IPS-15b (cell line): ENCODE results near the gene ABHD5.

Experiments
- H3K27me3 ChIP-seq: one replicate; pipeline ENCODE4 v1.6.1; 2013; ENCODE audit warnings: low read length; ENCODE audit not compliant: control insufficient read depth, insufficient read depth
- H3K36me3 ChIP-seq: one replicate; pipeline ENCODE4 v1.6.1; 2013; ENCODE audit warnings: low read length; ENCODE audit not compliant: control insufficient read depth, insufficient read depth
- H3K4me1 ChIP-seq: one replicate; pipeline ENCODE4 v1.6.1; 2013; ENCODE audit warnings: mild to moderate bottlenecking, low read length; ENCODE audit not compliant: control insufficient read depth, insufficient read depth
- H3K4me3 ChIP-seq: one replicate; pipeline ENCODE4 v1.5.1; 2013; ENCODE audit warnings: low read depth, low read length
- H3K9ac ChIP-seq: one replicate; pipeline ENCODE4 v1.6.1; 2013; ENCODE audit warnings: low read depth, mild to moderate bottlenecking, low read length
- H3K9me3 ChIP-seq: one replicate; pipeline ENCODE4 v1.6.1; 2013; ENCODE audit warnings: mild to moderate bottlenecking, low read length; ENCODE audit not compliant: control insufficient read depth, insufficient read depth

ABHD5 gene

DNA sequence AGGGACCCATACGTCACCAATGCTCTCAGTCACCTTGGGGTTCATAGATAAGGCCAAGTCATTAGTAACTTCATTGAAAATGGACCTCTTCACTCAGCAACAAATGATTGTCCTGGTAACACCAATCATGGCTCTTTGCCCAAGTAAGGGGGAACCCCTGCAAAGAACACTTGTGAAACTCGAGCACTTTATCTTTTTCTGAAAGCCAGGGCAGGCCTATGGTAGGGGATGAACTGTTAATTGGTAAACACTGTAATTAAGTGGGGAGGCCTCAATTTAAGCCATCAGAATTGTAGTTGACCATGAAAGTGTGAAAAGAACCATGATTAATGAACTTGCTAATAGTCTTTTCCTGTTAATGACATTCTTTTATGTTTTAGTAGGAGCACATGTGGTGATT, 73.3 kb downstream of the ABHD5 start:
- Histone ChIP-seq H3K36me3 (no peaks in the 10 kb centered on the region), H3K27me3 (no peaks in the 10 kb centered on the region), H3K4me3 (no peak overlapping the region), H3K9me3 (no peaks in the 10 kb centered on the region), H3K4me1 (peaks cover under 1% of the 10 kb centered on the region), H3K9ac (no peak overlapping the region)

DNA sequence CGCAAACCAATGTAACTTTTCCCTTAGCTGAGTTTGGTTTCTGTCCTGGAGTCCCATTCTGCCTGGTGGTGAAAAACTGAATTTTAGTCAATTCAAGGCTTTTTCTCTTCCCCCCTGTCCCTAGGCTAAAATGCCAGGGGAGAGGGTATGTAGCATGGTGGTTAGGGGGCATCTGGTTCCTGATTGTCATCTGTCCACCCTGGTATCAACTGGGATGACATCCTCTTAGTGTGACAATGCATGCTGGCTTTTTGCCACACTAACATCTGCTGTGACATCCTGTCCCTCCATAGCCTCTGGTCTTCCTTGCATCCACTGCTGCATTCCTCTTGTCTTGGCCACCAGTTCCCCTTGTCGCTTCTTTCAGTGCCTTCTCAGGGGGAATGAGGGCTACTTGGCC, 73.7 kb downstream of the ABHD5 start:
- H3K27me3 ChIP-seq = no peaks in the 10 kb centered on the region
- no peak overlapping the region for H3K9ac ChIP-seq
- H3K9me3 ChIP-seq = no peaks in the 10 kb centered on the region
- peaks cover 3% of the 10 kb centered on the region for H3K4me1 ChIP-seq
- H3K4me3 ChIP-seq = no peak overlapping the region
- no peaks in the 10 kb centered on the region for H3K36me3 ChIP-seq

DNA sequence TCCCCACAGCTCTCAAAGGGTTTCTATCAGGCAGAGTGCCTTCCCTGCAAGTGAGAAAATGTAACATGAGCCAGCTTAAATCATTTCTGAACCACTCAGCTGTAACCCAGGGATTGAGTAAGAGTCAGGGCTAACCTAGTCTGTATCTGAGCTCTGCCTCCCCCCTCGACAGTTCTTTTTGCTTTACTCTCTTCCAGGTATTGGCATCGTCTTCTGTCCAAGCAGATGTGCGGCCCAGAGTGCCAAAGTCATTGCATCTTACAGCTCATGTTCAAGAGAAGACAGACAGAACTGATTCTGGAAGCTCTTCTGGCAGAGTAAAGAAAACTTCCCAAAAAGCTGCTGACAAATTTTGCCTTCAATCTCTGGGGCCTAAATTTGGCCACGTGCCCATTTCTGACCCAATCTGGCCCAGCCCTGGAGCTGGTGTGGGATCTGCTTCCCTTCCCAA, 74.8 kb downstream of the ABHD5 start:
- no peaks in the 10 kb centered on the region for H3K36me3 ChIP-seq
- no peaks in the 10 kb centered on the region for H3K9me3 ChIP-seq
- H3K27me3 ChIP-seq = no peaks in the 10 kb centered on the region
- H3K9ac ChIP-seq = no peak overlapping the region
- H3K4me3 ChIP-seq = no peak overlapping the region
- H3K4me1 ChIP-seq = peaks cover 5% of the 10 kb centered on the region

DNA sequence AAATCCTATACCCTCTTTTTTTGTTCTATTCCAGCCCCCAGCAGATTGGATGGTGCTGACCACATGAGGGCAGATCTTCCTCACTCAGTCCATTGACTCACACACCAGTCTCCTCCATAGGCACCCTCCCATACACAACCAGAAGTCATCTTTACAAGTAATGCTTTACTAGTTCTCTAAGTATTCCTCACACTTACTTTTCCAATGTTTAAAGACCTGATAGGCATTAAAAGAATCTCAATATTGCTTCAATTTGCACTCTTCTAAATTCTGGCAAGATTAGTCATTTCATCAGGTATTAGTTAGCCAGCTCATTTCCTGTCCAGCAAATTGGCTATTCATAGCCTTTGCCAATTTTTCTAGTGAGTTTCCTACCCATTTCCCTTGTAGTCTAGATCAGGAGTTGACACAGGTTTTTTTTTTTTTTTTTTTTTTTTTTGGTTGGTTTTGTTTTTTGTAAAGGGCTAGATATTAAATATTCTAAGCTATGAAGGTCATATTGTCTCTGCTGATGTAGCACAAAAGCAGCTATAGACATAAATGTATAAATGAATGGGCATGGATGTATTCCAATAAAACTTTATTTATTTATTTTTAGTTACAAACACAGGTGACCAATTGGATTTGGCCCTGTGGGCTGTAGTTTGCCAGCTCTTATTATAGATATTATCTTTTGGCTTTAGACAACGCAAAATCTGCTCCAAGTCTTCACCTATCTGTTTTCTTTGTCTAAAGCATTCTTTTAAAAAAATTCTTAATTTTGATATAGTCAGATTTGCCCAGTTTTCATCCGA, 76.1 kb downstream of the ABHD5 start:
- Histone ChIP-seq H3K36me3 (no peaks in the 10 kb centered on the region), H3K9ac (no peak overlapping the region), H3K9me3 (no peaks in the 10 kb centered on the region), H3K27me3 (no peaks in the 10 kb centered on the region), H3K4me3 (no peak overlapping the region), H3K4me1 (peaks cover 5% of the 10 kb centered on the region)

DNA sequence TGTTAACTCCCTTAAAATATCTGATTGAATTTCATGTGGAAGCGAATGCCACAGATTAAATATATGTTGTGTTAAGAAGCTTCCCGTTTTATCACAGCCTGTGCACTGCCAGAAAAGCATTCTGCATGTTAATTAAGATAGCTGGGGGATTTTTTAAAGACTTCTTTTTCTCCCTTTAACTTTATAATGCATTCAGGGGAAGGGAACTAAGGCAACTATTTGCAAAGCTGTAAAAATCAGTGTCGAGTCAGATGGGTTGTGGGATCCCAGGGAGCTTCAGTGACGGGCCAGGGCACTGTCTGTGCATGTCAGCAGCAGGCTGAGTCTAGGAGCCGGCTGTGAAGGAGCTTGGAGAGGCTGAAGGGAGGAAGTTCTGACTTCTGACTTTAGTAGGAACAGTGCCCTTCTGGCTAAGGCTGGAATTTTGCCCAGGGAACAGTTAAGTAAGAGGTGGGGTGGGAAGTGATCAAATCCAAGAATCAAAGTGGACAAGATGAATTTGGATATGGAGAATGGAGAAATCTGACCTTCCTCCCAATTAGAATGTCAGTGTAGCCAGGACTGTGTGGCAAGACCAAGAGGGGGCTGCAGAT, 77.7 kb downstream of the ABHD5 start:
- Histone ChIP-seq H3K4me1 (peaks cover 5% of the 10 kb centered on the region), H3K9ac (no peak overlapping the region), H3K9me3 (no peaks in the 10 kb centered on the region), H3K36me3 (no peaks in the 10 kb centered on the region), H3K27me3 (no peaks in the 10 kb centered on the region), H3K4me3 (no peak overlapping the region)

DNA sequence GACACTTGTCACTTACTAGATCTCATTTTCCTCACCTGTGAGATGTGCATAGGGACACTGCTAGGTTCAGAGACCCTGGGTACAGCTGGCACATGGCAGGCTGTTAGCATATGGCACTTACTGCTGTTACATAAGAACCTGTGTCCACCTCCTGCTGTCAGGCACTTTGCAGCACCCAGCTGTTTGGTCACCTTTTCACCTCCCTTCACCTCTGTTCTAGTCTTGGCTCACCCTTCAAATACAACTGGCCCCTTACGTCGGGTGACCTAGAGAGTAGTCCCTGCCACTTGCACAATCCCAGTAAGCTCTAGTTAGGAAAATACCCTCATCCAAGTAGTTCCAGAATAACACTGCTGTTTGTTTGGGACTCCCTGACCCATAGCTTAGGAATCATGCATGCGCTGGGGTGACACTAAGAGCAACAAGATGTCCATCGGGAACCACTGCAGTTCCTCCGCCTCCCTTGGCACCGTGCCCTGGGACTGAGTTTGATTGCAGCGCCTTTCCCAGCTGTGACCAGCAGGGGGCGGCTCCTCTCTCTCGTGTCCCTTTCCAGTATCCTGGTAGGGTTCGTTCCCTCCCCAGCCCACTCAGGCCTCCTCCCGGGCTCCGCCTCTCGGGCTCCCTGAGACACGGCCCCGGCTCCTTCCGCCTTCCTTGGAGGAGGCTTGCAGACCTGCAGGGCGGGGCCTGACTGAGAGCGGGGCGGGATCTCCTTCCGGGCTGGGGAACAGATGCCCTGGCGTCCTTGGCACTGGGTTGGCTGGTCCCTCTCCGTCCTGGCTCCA, 78.6 kb downstream of the ABHD5 start:
- no peaks in the 10 kb centered on the region for H3K36me3 ChIP-seq
- H3K27me3 ChIP-seq = no peaks in the 10 kb centered on the region
- H3K9ac ChIP-seq = no peak overlapping the region
- peaks cover 5% of the 10 kb centered on the region for H3K4me1 ChIP-seq
- H3K9me3 ChIP-seq = no peaks in the 10 kb centered on the region
- H3K4me3 ChIP-seq = peak overlapping the region; percentile 56

DNA sequence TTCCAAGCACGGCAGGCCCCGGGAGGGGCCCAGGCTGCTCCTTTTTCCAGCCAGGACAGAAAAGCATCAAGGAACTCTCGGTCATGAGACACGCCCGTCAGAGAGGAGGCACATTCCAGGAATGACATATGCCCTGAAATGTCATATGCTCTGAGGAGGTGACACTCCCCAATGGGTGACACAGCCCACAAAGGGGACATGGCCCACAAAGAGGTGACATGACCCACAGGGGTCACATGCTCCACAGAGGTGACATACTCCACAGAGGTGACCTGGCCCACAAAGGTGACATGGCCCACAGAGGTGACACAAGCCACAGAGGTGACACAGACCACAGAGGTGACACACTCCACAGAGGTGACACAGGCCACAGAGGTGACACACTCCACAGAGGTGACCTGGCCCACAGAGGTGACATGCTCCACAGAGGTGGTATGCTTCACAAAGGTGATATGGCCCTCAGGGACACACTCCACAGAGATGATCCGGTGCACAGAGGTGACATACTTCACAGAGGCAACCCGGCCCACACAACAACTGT, 79.2 kb downstream of the ABHD5 start:
- H3K9ac ChIP-seq = no peak overlapping the region

DNA sequence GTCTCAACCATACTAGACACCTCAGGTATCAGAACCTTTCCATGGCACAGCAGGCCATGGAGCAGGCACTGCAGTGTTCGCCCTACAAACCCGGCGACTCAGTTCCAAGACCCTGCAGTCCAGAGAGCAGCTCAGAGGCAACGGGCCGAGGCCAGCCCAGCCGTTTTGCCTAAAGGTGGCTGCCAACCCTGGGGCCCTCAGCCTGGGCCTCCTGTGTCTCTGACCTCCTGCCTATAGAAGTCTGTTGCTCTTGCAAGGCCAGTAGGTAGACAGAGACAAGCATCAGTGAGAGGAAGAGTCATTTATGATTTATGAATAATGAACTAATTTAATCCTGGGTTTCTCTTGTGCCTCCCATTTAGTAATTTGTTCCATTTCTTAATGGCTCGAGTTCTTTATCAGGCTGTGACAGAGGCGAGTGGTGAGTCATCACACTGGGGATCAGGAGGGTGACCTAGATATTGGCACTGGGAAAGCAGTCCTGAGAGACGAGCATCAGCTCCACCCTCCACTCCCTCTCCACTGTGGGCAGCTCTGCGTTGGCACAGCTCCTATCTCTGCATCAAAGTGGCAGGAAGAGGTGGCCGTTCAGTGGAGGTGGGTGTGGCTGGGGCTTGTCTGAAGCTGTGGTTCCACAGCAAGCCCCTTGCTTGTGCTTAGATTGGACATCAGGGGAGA, 79.8 kb downstream of the ABHD5 start:
- H3K4me1 ChIP-seq = peaks cover 5% of the 10 kb centered on the region
- no peaks in the 10 kb centered on the region for H3K36me3 ChIP-seq
- no peaks in the 10 kb centered on the region for H3K9me3 ChIP-seq
- no peaks in the 10 kb centered on the region for H3K27me3 ChIP-seq
- H3K4me3 ChIP-seq = no peak overlapping the region
- H3K9ac ChIP-seq = no peak overlapping the region

More for the DNA sequence above, 79.2 kb downstream of the ABHD5 start:
- H3K4me1 ChIP-seq = peaks cover 5% of the 10 kb centered on the region
- H3K36me3 ChIP-seq = no peaks in the 10 kb centered on the region
- peak overlapping the region; percentile 56 for H3K4me3 ChIP-seq
- no peaks in the 10 kb centered on the region for H3K9me3 ChIP-seq
- H3K27me3 ChIP-seq = no peaks in the 10 kb centered on the region

DNA sequence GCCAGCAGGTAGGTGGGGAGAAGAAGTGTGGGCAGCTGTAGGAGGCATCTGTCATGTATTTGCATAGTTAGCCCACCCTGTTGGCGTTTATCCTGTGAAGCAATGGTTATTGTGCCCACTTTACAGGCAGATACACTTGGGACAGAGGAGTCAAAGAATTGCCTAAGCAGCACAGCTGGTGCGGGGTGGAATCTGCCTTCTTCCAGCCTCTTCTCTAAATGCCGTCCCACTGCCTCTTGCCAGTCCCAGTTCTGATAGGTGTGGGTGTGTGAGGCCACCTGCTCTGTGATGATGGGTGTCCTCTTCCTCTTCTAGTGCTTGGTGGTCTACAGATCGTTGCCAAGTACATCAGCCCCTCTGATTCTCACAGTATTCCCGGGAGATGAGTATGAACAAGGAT, 80.9 kb downstream of the ABHD5 start:
- no peaks in the 10 kb centered on the region for H3K9me3 ChIP-seq
- no peaks in the 10 kb centered on the region for H3K27me3 ChIP-seq
- no peak overlapping the region for H3K9ac ChIP-seq
- no peaks in the 10 kb centered on the region for H3K36me3 ChIP-seq
- H3K4me3 ChIP-seq = no peak overlapping the region
- H3K4me1 ChIP-seq = peaks cover 5% of the 10 kb centered on the region

DNA sequence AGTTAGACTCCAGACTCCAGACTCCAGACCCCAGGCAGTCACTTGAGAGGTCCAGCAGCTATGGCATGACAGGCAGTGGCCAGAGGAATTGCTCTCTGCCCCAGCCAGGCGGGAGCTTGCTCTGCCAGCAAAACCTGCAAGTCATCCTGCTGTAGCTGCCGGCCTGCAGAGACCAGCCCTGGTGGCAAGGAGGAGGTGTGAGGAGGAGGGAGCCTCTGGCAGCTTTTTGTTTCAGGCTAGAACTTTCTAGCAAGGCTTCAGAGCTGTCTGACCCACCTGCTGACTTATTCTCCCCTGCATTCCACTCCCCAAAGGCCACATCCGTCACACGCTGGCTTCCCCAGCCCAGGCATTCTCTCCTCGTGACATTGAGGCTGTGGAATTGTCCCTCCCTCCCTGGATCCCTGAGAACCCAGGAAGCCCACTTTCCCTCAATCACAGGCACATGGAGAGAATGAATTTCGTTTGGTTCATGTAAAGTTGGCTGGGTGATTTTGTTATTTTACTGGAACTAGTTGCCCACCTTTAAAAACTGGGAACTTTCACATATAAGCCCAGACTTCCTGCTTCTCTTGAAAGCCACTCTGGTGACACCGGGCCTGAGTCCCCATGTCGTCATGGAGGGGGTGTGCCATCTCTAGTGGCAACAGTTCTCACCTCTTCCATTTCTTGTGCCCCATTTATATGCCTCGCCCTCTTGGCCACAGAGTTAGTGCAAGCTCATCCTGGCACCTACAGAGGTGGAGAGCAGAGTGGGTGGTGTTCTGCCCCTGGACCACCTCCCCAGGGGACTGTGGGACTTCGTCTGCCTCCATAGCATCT, 82.7 kb downstream of the ABHD5 start:
- peaks cover 5% of the 10 kb centered on the region for H3K4me1 ChIP-seq
- no peak overlapping the region for H3K4me3 ChIP-seq
- no peaks in the 10 kb centered on the region for H3K27me3 ChIP-seq
- no peak overlapping the region for H3K9ac ChIP-seq
- H3K9me3 ChIP-seq = no peaks in the 10 kb centered on the region
- no peaks in the 10 kb centered on the region for H3K36me3 ChIP-seq

DNA sequence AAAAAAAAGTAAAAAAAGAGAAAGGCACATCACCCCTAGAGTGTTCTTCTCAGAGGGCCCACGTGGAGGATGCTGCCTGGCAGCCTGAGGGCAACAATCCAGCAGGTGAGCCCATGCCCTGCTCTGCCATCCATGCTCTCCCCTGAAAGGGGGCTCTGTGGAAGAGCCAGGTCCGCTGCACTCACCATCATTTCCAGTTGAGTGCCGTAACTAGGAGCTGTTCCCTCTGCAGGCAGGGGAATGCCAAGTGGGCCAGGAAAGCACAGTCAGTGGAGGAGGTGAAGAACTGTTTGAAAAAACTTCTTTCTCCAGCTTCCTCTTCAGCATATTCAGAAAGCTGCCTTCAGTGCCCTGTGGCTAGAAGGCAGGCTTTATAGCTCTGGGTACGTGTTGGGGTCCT, 84.1 kb downstream of the ABHD5 start:
- Histone ChIP-seq H3K9me3 (no peaks in the 10 kb centered on the region), H3K4me3 (no peak overlapping the region), H3K4me1 (peaks cover 2% of the 10 kb centered on the region), H3K27me3 (no peaks in the 10 kb centered on the region), H3K36me3 (no peaks in the 10 kb centered on the region), H3K9ac (no peak overlapping the region)
